ENCODE results near the gene LAMA1.

The LAMA1 gene

DNA sequence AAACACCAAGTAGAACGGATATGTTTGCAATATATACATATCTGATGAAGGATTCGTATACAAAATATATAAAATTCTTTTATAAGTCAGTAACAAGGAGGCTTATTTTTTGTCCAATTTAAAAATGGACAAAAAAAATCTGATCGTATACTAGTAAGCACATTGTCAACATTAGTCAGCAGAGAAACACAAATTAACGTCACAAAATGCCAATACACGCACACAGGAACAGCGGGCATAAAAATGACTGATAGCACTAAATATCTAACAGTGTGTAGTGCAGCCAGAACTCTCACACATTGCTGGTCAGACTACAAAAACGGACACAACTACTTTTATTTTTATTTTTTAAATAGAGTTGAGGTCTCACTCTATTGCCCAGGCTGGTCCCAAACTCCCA is 69.5 kb downstream of the LAMA1 start:
- DNase-seq = no peak

DNA sequence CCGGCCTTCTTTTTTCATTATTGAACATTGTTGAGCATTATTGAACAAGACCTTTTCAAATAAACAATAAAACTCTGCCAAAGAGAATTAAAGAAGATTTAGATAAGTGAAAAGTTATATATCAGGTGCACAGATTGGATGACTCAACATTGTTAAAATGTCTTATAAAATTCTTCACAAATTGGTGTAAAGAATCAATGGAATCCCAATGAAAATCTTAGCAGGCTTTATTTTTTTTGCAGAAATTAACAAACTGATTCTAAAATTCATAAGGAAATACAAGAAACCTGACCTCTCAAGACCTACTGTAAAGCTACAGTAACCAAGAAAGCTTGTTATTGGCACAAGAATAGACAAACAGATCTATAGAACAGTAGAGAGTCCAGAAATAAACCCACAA is 70.3 kb downstream of the LAMA1 start:
- DNase-seq = no peak

DNA sequence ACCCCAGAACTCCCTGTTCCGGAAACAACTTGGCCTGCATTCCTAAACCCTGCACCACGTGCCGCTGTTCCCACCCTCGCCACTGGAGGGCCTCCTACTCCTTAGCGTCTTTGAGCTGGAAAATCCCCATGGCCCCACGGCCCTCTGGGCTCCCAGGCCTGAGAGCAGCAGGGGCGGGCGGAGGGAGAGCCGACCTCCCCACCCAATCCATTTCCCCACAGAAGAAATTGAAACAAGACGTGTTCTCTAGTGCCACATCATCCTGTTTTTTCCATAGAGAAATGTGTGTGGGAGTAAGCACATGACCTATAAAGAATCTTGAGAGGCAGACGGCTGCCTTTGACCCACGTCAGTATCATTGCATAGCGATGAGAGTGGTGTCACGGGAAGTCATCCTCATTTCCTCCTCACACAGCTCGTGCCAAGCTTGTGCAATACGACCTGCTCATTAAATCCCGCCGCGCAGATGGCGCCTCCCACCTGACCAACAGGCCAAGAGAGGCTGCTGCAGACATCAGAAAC is 79.2 kb downstream of the LAMA1 start:
- no peak for DNase-seq

GRCh38 chr18:7037470-7037869 is 80.1 kb downstream of the LAMA1 start:
- no peak for DNase-seq

DNA sequence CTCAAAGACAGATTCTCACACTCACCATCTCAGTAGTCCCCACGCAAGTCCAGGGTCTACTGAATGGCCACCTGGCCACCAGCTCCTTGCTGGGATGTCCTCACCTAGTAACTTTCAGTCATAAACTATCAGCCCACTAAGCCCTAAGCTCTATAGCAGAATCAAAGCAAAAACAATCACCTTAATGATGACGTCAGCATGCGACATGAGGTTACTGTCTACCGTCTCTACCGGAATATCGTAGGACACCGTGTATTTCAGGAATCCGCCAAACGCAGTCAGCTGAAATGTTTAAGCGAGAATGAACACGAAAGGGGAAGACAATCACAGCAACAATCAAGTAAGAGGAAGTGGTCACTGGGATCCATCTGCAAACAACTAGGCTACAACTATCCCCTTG is 81.8 kb downstream of the LAMA1 start:
- DNase-seq = no peak

DNA sequence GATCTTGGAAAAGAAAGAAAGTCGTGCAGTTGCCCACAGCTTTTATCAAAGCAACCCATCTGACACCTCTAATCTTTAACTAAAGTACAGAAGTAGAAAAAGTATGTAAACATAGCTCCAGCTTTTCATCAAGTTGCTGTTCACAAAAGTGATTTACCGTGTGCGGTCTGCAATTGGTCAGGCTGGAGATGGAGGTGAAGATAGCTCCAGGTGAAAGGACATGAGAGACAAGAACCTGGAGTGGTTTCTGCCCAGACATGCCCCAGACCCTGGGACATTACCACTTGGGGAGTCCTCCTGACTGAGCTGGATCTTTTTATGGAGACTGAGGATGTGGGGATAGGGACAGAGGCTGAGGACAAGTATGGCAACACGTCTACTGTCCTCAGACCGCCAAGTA is 82.7 kb downstream of the LAMA1 start:
- no peak for DNase-seq

- DNase-seq = no peak
These were observed 85.1 kb downstream of the LAMA1 start for GRCh38 chr18:7032537-7032936.

GRCh38 chr18:7028625-7029024 is 89.0 kb downstream of the LAMA1 start:
- DNase-seq = no peak

DNA sequence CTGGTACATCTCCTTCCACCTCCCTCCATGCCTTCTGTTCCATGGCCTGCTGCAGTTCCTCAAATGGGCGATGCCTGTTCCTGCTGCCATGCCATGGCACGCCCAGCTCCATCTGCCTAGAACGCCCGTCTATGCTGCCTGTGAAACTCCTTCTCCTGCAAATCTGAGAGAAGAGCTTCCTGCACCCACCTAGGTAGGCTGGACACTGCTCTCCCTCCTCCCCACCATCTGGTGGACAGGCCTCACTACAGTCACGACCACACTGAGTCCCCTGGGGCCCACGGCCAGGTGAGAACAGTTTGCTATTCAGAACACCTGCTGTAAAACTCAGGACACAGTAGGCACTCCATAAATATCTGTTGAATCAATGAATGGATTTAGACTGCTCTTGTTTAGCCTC is 92.4 kb downstream of the LAMA1 start:
- DNase-seq = no peak

- DNase-seq = no peak
These were observed 94.0 kb downstream of the LAMA1 start for GRCh38 chr18:7023581-7023980.

- no peak for DNase-seq
These were observed 94.5 kb downstream of the LAMA1 start for GRCh38 chr18:7023063-7023580.

DNA sequence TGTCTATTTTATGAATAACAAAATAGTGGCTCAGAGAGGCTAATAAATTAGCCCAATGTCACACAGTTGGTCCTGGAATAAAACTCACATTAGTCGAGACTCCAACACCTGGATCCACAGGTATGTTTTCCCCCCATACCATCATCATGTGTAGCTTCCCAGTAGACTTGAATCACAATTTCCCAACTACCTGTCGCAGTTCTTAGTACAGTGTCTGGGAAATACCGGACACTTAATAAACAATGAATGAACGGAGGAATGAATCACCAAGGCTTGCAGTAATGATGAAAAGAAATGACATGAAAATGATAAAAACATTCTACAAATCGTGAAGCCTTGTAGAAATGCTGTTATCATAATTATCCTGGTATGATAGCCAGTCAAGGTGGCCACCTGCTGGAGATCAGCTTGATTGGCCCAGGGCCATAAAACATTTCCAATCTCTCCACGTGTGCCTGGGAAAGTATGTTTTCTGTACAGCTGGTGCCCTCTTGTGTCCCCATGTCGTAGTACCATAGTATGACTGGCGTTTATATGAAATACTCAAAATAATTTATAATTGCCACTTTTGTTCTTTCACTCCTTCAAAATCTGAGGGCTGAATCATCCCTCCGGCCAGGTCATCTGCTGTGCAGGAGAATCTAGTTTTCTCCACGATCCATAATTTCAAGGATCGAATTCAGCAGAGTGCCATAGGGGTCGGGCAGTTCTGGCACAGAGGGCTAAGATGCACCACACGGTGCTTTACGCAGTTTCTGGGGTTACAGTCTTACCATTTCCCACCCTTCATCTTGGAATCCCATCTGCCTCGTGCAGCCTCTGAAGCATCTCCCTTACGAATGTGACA is 95.4 kb downstream of the LAMA1 start:
- peak; percentile 66 for DNase-seq

GRCh38 chr18:7020995-7021777 is 96.4 kb downstream of the LAMA1 start:
- DNase-seq = no peak

- DNase-seq = no peak
These were observed 100.6 kb downstream of the LAMA1 start for GRCh38 chr18:7017013-7017412.

DNA sequence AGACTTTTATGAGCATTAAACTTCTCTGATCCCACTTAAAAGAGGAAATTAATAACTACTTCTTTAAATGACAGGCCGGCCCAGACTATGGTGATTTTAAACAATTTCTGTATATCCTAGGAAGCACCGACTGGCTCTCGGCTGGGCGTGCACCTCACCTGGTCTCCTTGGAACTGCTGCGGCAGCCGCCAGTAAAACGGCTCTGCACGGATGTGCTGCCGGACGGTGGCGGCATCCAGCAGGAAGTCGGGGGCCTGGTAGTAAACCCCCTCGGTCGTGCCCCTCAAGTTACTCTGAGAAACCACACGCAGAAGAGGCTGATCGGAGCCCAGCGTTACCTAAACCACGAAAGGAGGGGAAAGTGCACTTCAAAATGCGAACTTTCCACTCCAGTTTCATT is 106.5 kb downstream of the LAMA1 start:
- no peak for DNase-seq

GRCh38 chr18:7004009-7004408 is 113.6 kb downstream of the LAMA1 start:
- DNase-seq = no peak

- no peak for DNase-seq
These were observed 115.5 kb downstream of the LAMA1 start for GRCh38 chr18:7002107-7002506.

DNA sequence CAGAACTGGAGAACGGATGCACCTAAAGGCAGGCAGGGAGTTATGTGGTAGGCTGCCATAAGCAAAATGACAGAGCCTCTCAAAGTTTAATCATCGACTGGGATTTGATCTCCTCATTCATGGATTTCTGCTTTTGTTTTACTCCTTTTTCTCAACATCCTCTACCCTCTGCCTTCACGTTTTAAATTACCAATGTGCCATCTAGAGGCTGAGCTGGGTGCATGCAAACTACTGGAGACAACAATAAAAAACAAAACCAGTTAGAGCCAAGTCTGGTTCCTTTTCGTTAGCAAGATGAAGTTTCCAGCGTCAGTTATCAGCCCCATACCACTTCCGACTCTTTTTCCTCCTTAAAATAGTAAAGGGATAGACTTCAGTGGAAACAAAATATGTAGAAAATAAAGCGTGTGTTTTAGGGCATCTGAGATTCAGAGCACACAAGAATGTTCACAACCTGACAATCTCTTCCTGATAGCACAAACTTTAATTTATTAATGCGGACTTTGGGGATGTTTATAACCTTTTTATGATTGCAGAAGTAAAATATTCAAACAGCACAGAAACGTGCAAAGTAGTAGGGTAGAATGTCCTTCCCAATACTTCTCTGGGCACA is 117.0 kb downstream of the LAMA1 start:
- DNase-seq = no peak

DNA sequence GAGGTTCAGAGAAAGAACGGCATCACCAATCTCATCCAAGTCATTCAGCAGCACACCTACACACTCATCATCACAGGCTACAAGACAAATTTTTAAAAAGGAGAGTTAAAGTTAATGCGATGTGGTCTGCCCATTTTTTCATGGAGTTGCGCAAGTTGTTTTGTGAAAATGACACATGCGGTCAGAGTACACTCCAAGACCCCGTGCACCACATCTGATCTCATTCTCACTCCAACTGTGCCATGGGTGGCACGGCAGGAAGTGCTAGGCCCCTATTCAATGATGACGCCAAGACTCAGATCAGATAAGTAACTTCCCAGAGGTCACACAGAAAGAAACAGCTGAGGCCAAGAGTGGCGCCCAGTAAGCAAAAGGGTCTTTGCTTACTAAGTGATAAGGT is 119.8 kb downstream of the LAMA1 start:
- no peak for DNase-seq

DNA sequence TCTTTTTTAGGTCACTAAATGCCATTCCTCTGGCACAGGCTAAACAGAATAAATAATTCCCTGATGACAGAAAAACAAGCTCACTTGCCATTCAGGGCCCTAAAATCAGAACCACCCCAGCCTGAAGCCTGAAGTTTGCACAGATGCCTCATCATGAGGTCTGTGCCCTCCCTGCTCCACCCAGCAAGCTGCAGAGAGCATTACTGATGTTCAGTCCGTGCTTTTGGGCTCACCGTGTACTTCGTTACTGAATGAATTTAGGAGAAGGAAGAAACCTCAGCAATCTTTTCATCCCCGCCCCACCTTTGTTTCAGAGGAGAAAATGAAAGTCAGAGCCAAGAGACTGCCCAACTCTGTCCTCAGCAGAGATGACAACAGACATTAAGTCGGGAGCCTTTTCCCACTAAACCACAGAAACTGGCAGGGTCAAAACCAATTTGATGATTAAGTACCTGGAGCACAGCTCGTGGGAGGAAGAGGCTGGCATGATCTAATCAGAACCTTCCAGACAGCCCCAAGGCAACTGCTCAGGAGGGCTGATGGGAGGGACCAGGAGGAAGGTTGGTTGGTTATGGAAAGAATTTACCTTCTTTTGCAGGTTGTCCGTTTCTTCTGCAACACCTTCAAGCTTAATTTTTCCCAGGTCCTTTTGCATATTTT is 122.7 kb downstream of the LAMA1 start:
- DNase-seq = no peak

- no peak for DNase-seq
These were observed 123.4 kb downstream of the LAMA1 start for GRCh38 chr18:6994056-6994770.

DNA sequence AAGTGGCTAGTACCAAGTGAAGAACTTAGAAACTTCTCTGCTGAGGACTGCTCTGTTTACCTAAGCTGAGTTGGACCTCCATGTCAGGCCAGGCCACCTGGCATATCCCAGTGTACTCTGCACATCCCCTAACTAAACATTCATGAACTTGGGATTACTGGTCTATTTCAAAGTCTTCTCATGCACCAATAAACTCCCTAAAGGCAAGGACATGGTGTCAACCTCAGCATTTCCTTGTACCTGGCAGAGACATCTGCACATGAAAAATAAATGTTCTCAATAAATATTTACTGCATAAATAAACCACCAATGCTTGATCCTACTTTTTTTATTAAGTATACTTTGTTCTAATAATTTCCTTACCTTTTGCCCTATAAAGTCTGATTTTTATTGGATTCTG is 124.8 kb downstream of the LAMA1 start:
- DNase-seq = no peak

Measured in DMS 273 treated with DMSO at 0.1 percent for 48 hours (cell line).